WTC11 (cell line): ENCODE data around the gene TRIP10. TPM values are rescaled to one million over a fixed set of nuclear protein-coding genes. Genes with fewer than 3 reads are reported as not detected.
"Not testable (repeated sequence)": the region's sequence is repeated elsewhere in the genome, so short reads cannot be mapped to it uniquely, and the experiment has no call there.

ENCODE experiments used
- ATAC-seq: fragments of 200-7000 bp; cut with Tn5 transposase; 2 replicates; pipeline ENCODE4 v1.10.0; 2021; ENCODE audit warnings: mild to moderate bottlenecking, moderate library complexity
- CTCF ChIA-PET: fragments of 300-600 bp; sonication (Branson Sonifier 250); formaldehyde crosslinking; loops from one replicate; lab custom pipeline; 2021; ENCODE audit warnings: antibody characterized with exemption; lab: Charles Lee
- POLR2A ChIA-PET: fragments of 350-600 bp; sonication (Branson Sonifier 250); formaldehyde crosslinking; loops from one replicate; lab custom pipeline; 2021; ENCODE audit warnings: antibody characterized with exemption; lab: Charles Lee
- DNase-seq: peaks from one replicate; pipeline ENCODE4 v3.0.0; 2021; ENCODE audit warnings: low spot score
- H3K27ac Mint-ChIP-seq: 2 replicates; pipeline ENCODE4 v1.8.0; 2021; ENCODE audit warnings: mixed read lengths
- H3K27me3 Mint-ChIP-seq: 2 replicates; pipeline ENCODE4 v1.8.0; 2021; ENCODE audit warnings: low read depth, mild to moderate bottlenecking, moderate library complexity, mixed read lengths
- H3K36me3 Mint-ChIP-seq: 2 replicates; pipeline ENCODE4 v1.8.0; 2021; ENCODE audit warnings: mixed read lengths
- H3K4me1 Mint-ChIP-seq: 2 replicates; pipeline ENCODE4 v1.8.0; 2022; ENCODE audit warnings: mixed read lengths
- H3K4me3 Mint-ChIP-seq: 2 replicates; pipeline ENCODE4 v1.8.0; 2021; ENCODE audit warnings: mild to moderate bottlenecking, moderate library complexity, mixed read lengths
- H3K9me3 Mint-ChIP-seq: 2 replicates; pipeline ENCODE4 v1.8.0; 2021; ENCODE audit warnings: mixed read lengths
- ELF4 ChIP-seq: sonication (generic); formaldehyde crosslinking; IDR thresholded peaks from 2 replicates; pipeline ENCODE4 v1.8.1; 2022; ENCODE audit warnings: low read depth, mild to moderate bottlenecking, moderate library complexity, missing genetic modification reagents
- HMGA2 ChIP-seq: fragments of 250-450 bp; sonication (Bioruptor Pico); IDR thresholded peaks from 2 replicates; pipeline ENCODE4 v1.4.0; 2021; ENCODE audit warnings: mild to moderate bottlenecking, moderate library complexity
- JUN ChIP-seq: sonication (generic); formaldehyde crosslinking; IDR thresholded peaks from 2 replicates; pipeline ENCODE4 v1.8.0; 2023; ENCODE audit warnings: mild to moderate bottlenecking, missing genetic modification reagents
- NFATC4 ChIP-seq: fragments of 250-450 bp; sonication (Bioruptor Pico); IDR thresholded peaks from 2 replicates; pipeline ENCODE4 v1.9.0; 2021; ENCODE audit warnings: mild to moderate bottlenecking
- TP53 ChIP-seq: sonication (generic); formaldehyde crosslinking; IDR thresholded peaks from 2 replicates; pipeline ENCODE4 v1.8.1; 2023; ENCODE audit warnings: mild to moderate bottlenecking, missing genetic modification reagents
- ZNF138 ChIP-seq: sonication (generic); formaldehyde crosslinking; conservative IDR thresholded peaks from 2 replicates; pipeline ENCODE4 v1.8.1; 2022; ENCODE audit warnings: mild to moderate bottlenecking, moderate library complexity, missing genetic modification reagents
- ZNF219 ChIP-seq: sonication (generic); formaldehyde crosslinking; IDR thresholded peaks from 2 replicates; pipeline ENCODE4 v1.8.0; 2023; ENCODE audit warnings: missing genetic modification reagents, mild to moderate bottlenecking, borderline replicate concordance
- ZNF232 ChIP-seq: sonication (generic); formaldehyde crosslinking; IDR thresholded peaks from 2 replicates; pipeline ENCODE4 v1.8.0; 2022; ENCODE audit warnings: mild to moderate bottlenecking, missing genetic modification reagents
- ZNF416 ChIP-seq: fragments of 250-450 bp; sonication (Bioruptor Pico); IDR thresholded peaks from 2 replicates; pipeline ENCODE4 v1.9.0; 2021; ENCODE audit warnings: mild to moderate bottlenecking, inconsistent platforms
- ZNF423 ChIP-seq: fragments of 250-450 bp; sonication (Bioruptor Pico); IDR thresholded peaks from 2 replicates; pipeline ENCODE4 v2.1.2; 2022; ENCODE audit warnings: mild to moderate bottlenecking, moderate library complexity
- microRNA-seq: library from miRNA; unstranded; fragments of <30 nt; microRNA quantifications from one replicate; pipeline ENCODE4 v1.2.0, GENCODE V29; 2022; ENCODE audit warnings: borderline number of aligned reads
- total RNA-seq: library from RNA; stranded (reverse); gene quantifications from 3 replicates; pipeline ENCODE4 v1.2.3, GENCODE V29; 2021
- TF ChIP-seq, protein P1 (sequence below): sonication (generic); formaldehyde crosslinking; IDR thresholded peaks from 2 replicates; pipeline ENCODE4 v1.8.0; 2022; ENCODE audit warnings: mild to moderate bottlenecking, missing genetic modification reagents
- TF ChIP-seq, protein P2 (sequence below): sonication (generic); formaldehyde crosslinking; IDR thresholded peaks from 2 replicates; pipeline ENCODE4 v1.8.0; 2022; ENCODE audit warnings: mild to moderate bottlenecking, missing genetic modification reagents
- TF ChIP-seq, protein P3 (sequence below): sonication (generic); formaldehyde crosslinking; IDR thresholded peaks from 2 replicates; pipeline ENCODE4 v1.8.0; 2022; ENCODE audit warnings: missing genetic modification reagents
- TF ChIP-seq, protein P4 (sequence below): fragments of 250-450 bp; sonication (Bioruptor Pico); IDR thresholded peaks from 2 replicates; pipeline ENCODE4 v1.9.0; 2021; ENCODE audit warnings: mild to moderate bottlenecking, borderline replicate concordance

The TRIP10 gene
- total RNA-seq, 1 experiment from 2014 or later: 76.6 TPM

DNA sequence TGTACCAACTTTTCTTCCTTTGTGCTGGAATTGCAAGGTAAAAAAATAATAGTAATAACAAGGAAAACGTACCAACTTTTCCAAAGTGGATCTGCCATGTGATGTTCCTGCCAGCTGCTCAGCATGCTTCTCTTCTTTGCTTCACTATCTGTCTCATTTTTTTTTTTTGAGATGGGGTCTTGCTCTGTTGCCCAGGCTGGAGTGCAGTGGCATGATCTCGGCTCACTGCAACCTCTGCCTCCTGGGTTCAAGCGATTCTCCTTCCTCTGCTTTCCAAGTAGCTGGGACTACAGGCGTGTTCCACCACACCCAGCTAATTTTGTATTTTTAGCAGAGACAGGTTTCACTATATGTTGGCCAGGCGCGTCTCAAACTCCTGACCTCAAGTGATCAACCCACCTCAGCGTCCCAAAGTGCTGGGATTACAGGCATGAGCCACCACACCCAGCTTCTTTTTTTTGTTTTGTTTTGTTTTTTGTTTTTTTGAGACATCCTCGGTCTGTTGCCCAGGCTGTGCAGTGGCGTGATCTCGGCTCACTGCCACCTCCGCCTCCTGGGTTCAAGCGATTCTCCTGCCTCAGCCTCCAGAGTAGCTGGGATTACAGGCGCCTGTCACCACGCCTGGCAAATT lies 60.8 kb downstream of the TRIP10 start:
- H3K4me3 Mint-ChIP-seq, ATAC-seq, POLR2A ChIA-PET, DNase-seq, H3K27ac Mint-ChIP-seq, H3K27me3 Mint-ChIP-seq, H3K36me3 Mint-ChIP-seq: not testable (repeated sequence)
- Mint-ChIP-seq H3K4me1 (peaks cover 17% of the 10 kb centered on the region), H3K9me3 (peaks cover 27% of the 10 kb centered on the region)
- CTCF ChIA-PET: interaction anchor here (1.2 to 1.7 kb wide), 3 partner anchors 11 to 64 kb away, joined by 3 to 6 read pairs (median 5); partner anchors contain the start of gene VAV1

DNA sequence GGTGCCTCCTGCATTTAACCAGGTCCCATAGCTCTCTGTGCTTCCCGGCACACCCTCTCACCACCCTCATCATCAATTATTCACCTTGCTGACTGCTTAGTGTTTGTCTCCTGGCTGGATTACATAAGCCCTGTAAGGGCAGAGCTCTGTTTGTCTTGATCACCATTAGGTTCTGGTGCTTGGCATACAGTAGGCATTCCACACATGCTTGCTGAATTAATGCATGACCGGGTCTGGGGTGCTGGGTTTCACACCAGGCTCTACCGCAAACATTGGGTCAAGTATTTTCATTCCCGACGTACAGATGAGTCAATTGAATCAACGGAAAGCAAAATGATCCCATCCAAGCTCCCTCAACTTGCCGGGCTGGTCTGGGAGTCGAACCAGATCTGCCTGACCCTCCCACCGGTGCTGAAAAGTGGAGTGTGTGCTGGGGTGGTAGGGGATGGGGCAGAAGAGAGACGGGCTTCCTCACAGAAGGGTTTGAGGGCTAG lies 61.6 kb downstream of the TRIP10 start:
- ChIA-PET POLR2A (interaction anchor here (0.6 to 1.0 kb wide), 2 partner anchors 68 to 266 kb away, joined by 3 to 5 read pairs; no protein-coding TSS in a partner anchor), CTCF (interaction anchor here (1.2 to 1.7 kb wide), 3 partner anchors 10 to 63 kb away, joined by 3 to 6 read pairs (median 5); partner anchors contain the start of gene VAV1)
- no peak for DNase-seq
- no peaks in the 10 kb centered on the region for H3K27me3 Mint-ChIP-seq
- peak; percentile 46 for ATAC-seq
- peaks cover 17% of the 10 kb centered on the region for H3K4me1 Mint-ChIP-seq
- H3K4me3 Mint-ChIP-seq: no peak overlapping the region; the same call in 1 of the 2 replicates
- peaks cover 24% of the 10 kb centered on the region for H3K9me3 Mint-ChIP-seq
- H3K27ac Mint-ChIP-seq: peak overlapping the region; percentile 54; the same call in 1 of the 2 replicates
- TF ChIP-seq HMGA2 (CRISPR knock-in tag) (no peak), NFATC4 (no peak), ZNF423 (no peak), TP53 (CRISPR knock-in tag) (no peak), ZNF232 (CRISPR knock-in tag) (no peak), ELF4 (CRISPR knock-in tag) (no peak), ZNF416 (CRISPR knock-in tag) (no peak), JUN (no peak), ZNF138 (CRISPR knock-in tag) (no peak), ZNF219 (no peak)
- TF ChIP-seq, protein P1, sequence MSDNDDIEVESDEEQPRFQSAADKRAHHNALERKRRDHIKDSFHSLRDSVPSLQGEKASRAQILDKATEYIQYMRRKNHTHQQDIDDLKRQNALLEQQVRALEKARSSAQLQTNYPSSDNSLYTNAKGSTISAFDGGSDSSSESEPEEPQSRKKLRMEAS (CRISPR knock-in tag): no peak
- TF ChIP-seq, protein P2, sequence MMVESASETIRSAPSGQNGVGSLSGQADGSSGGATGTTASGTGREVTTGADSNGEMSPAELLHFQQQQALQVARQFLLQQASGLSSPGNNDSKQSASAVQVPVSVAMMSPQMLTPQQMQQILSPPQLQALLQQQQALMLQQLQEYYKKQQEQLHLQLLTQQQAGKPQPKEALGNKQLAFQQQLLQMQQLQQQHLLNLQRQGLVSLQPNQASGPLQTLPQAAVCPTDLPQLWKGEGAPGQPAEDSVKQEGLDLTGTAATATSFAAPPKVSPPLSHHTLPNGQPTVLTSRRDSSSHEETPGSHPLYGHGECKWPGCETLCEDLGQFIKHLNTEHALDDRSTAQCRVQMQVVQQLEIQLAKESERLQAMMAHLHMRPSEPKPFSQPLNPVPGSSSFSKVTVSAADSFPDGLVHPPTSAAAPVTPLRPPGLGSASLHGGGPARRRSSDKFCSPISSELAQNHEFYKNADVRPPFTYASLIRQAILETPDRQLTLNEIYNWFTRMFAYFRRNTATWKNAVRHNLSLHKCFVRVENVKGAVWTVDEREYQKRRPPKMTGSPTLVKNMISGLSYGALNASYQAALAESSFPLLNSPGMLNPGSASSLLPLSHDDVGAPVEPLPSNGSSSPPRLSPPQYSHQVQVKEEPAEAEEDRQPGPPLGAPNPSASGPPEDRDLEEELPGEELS (CRISPR knock-in tag): no peak
- TF ChIP-seq, protein P3, sequence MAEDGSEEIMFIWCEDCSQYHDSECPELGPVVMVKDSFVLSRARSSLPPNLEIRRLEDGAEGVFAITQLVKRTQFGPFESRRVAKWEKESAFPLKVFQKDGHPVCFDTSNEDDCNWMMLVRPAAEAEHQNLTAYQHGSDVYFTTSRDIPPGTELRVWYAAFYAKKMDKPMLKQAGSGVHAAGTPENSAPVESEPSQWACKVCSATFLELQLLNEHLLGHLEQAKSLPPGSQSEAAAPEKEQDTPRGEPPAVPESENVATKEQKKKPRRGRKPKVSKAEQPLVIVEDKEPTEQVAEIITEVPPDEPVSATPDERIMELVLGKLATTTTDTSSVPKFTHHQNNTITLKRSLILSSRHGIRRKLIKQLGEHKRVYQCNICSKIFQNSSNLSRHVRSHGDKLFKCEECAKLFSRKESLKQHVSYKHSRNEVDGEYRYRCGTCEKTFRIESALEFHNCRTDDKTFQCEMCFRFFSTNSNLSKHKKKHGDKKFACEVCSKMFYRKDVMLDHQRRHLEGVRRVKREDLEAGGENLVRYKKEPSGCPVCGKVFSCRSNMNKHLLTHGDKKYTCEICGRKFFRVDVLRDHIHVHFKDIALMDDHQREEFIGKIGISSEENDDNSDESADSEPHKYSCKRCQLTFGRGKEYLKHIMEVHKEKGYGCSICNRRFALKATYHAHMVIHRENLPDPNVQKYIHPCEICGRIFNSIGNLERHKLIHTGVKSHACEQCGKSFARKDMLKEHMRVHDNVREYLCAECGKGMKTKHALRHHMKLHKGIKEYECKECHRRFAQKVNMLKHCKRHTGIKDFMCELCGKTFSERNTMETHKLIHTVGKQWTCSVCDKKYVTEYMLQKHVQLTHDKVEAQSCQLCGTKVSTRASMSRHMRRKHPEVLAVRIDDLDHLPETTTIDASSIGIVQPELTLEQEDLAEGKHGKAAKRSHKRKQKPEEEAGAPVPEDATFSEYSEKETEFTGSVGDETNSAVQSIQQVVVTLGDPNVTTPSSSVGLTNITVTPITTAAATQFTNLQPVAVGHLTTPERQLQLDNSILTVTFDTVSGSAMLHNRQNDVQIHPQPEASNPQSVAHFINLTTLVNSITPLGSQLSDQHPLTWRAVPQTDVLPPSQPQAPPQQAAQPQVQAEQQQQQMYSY (CRISPR knock-in tag): no peak
- TF ChIP-seq, protein P4, sequence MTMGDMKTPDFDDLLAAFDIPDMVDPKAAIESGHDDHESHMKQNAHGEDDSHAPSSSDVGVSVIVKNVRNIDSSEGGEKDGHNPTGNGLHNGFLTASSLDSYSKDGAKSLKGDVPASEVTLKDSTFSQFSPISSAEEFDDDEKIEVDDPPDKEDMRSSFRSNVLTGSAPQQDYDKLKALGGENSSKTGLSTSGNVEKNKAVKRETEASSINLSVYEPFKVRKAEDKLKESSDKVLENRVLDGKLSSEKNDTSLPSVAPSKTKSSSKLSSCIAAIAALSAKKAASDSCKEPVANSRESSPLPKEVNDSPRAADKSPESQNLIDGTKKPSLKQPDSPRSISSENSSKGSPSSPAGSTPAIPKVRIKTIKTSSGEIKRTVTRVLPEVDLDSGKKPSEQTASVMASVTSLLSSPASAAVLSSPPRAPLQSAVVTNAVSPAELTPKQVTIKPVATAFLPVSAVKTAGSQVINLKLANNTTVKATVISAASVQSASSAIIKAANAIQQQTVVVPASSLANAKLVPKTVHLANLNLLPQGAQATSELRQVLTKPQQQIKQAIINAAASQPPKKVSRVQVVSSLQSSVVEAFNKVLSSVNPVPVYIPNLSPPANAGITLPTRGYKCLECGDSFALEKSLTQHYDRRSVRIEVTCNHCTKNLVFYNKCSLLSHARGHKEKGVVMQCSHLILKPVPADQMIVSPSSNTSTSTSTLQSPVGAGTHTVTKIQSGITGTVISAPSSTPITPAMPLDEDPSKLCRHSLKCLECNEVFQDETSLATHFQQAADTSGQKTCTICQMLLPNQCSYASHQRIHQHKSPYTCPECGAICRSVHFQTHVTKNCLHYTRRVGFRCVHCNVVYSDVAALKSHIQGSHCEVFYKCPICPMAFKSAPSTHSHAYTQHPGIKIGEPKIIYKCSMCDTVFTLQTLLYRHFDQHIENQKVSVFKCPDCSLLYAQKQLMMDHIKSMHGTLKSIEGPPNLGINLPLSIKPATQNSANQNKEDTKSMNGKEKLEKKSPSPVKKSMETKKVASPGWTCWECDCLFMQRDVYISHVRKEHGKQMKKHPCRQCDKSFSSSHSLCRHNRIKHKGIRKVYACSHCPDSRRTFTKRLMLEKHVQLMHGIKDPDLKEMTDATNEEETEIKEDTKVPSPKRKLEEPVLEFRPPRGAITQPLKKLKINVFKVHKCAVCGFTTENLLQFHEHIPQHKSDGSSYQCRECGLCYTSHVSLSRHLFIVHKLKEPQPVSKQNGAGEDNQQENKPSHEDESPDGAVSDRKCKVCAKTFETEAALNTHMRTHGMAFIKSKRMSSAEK (CRISPR knock-in tag): no peak
- H3K36me3 Mint-ChIP-seq: peaks cover 6% of the 10 kb centered on the region

Small RNAs within 50 kb of the gene (microRNA-seq; reads per million reads assigned to microRNA genes)
- not detected for gene MIR6791

Other genes starting within 250 kb of the TRIP10 start
- 18.5 to 33.1 TPM (median 30.2 TPM) in 3 replicates for gene TUBB4A, start 237.4 kb upstream of the TRIP10 start, total RNA-seq
- gene TNFSF9, start 208.7 kb upstream of the TRIP10 start, total RNA-seq: 2.6 to 2.9 TPM (median 2.7 TPM) in 3 replicates
- gene CD70, start 148.5 kb upstream of the TRIP10 start, total RNA-seq: 1.7 to 2.1 TPM (median 1.7 TPM) in 3 replicates
- 0.13 to 0.27 TPM (median 0.27 TPM) in 3 replicates for gene TNFSF14, start 69.5 kb upstream of the TRIP10 start, total RNA-seq
- 7.0 to 9.3 TPM (median 8.9 TPM) in 3 replicates for gene C3, start 19.0 kb upstream of the TRIP10 start, total RNA-seq
- gene GPR108, start 2.1 kb upstream of the TRIP10 start, total RNA-seq: 48.7 to 59.5 TPM (median 54.2 TPM) in 3 replicates
- gene SH2D3A, start 27.8 kb downstream of the TRIP10 start, total RNA-seq: 25.1 to 30.3 TPM (median 26.7 TPM) in 3 replicates
- 0.73 to 0.83 TPM (median 0.80 TPM) in 3 replicates for gene VAV1, start 33.0 kb downstream of the TRIP10 start, total RNA-seq
- gene ADGRE1, start 147.9 kb downstream of the TRIP10 start, total RNA-seq: not detected in 3 replicates